Duodenal mucosa (tissue), 2 donors: Measurements from ENCODE around the gene DDC.
A peak's percentile ranks its signal among the peaks of the same experiment; 100 is the strongest.

Experiments used
- H3K27ac ChIP-seq: one replicate; pipeline ENCODE4 v1.7.0; 2013; ENCODE audit warnings: low read depth, low read length
- H3K27me3 ChIP-seq, 2 donors: one replicate each; pipeline ENCODE4 v1.7.0; 2013; ENCODE audit warnings: low read length in 2 of 2, control low read depth in 1 of 2; ENCODE audit not compliant: insufficient read depth in 2 of 2, control insufficient read depth in 1 of 2
- H3K36me3 ChIP-seq, 2 donors: one replicate each; pipeline ENCODE4 v1.7.0; 2013; ENCODE audit warnings: low read length in 2 of 2, control low read depth in 1 of 2; ENCODE audit not compliant: insufficient read depth in 2 of 2, control insufficient read depth in 1 of 2
- H3K4me1 ChIP-seq, 2 donors: one replicate each; pipeline ENCODE4 v1.7.0; 2013; ENCODE audit warnings: low read length in 2 of 2, control low read depth in 1 of 2; ENCODE audit not compliant: insufficient read depth in 2 of 2, control insufficient read depth in 1 of 2
- H3K4me3 ChIP-seq, 2 donors: one replicate each; pipeline ENCODE4 v1.7.0; 2013; ENCODE audit warnings: low read length in 2 of 2, low read depth in 1 of 2
- H3K9ac ChIP-seq, 2 donors: one replicate each; pipeline ENCODE4 v1.7.0; 2013; ENCODE audit warnings: low read length in 2 of 2, low read depth in 1 of 2
- H3K9me3 ChIP-seq, 2 donors: one replicate each; pipeline ENCODE4 v1.7.0; 2013; ENCODE audit warnings: low read length in 2 of 2, control low read depth in 1 of 2; ENCODE audit not compliant: control insufficient read depth in 1 of 2

The DDC gene

DNA sequence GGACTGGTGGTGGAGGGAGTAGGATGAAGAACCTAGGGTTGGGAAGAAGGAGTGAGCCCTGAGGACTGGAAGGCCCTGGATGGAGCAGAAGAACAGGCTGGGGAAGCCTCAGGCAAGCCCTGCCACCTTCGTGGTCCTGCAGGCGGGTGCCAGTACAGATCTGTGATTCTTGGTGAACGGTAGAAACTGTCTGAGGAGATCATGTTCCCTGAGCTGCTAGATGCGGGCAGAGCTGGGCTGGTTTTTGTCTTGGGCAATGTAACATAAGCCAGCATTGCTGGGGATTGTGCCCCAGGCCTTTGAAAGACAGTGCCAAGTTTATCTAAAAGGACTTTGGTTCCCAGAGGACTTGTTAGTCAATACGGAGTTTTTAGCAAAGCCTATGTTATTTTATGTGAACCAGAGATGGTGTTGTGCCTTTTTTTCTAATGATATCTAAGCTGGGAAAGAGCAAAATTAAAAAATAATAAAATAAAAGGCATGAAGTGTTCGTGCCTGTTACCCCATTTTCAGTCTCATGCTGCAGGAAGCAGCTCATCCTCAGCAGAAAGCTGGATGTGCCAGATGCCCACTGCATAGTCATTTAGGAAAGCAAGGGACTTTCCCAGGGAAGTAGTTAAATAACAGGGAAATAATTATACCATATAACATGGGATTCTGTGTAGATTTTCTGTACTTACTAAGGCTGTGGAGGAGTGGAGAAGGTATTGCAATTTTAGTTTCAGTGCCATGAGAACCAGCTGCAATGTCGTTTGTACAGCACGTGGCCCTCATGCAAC lies 90.6 kb downstream of the DDC start:
- peaks cover 7 to 34% of the 10 kb centered on the region in 2 donors for H3K36me3 ChIP-seq
- H3K27ac ChIP-seq, result no peak overlapping the region

GRCh38 chr7:50473531-50473930 lies 91.7 kb downstream of the DDC start:
- Histone ChIP-seq H3K4me1 (no peaks in the 10 kb centered on the region), H3K9me3 (no peaks in the 10 kb centered on the region), H3K27ac (no peak overlapping the region), H3K27me3 (no peaks in the 10 kb centered on the region), H3K36me3 (peaks cover 0 to 27% of the 10 kb centered on the region in 2 donors), H3K9ac (no peak overlapping the region), H3K4me3 (no peak overlapping the region)

More for the DNA sequence above, 90.6 kb downstream of the DDC start:
- Histone ChIP-seq H3K4me1 (no peaks in the 10 kb centered on the region), H3K27me3 (no peaks in the 10 kb centered on the region), H3K9ac (no peak overlapping the region), H3K9me3 (no peaks in the 10 kb centered on the region), H3K4me3 (no peak overlapping the region)

- H3K4me1 ChIP-seq, result no peaks in the 10 kb centered on the region
- H3K4me3 ChIP-seq, result no peak overlapping the region
- peaks cover 0 to 25% of the 10 kb centered on the region in 2 donors for H3K36me3 ChIP-seq
- no peak overlapping the region for H3K27ac ChIP-seq
- H3K9me3 ChIP-seq, result no peaks in the 10 kb centered on the region
- H3K9ac ChIP-seq, result no peak overlapping the region
- H3K27me3 ChIP-seq, result no peaks in the 10 kb centered on the region
Observed at GRCh38 chr7:50472427-50472826, 92.8 kb downstream of the DDC start.

DNA sequence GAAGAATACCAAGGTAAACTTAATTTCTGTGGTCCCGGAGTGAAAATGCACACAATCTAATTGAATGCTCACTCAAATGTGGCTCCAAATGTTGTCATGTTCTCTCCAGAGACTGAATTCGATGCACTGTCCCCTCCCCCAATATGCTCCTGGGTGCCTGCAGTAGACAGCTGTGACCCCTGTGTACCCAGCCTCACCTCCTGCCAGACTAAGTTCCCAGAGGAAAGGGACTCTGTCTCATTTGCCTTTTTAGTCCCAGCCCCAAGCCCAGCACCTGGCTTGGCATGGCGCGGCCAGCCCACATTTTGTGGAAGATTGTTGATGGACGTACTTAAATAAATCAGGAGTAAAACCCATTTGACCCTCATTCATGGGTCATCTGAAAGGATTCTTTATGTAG lies 93.2 kb downstream of the DDC start:
- Histone ChIP-seq H3K9ac (no peak overlapping the region), H3K36me3 (peaks cover 0 to 25% of the 10 kb centered on the region in 2 donors), H3K27ac (no peak overlapping the region), H3K4me3 (no peak overlapping the region), H3K27me3 (no peaks in the 10 kb centered on the region), H3K9me3 (no peaks in the 10 kb centered on the region), H3K4me1 (no peaks in the 10 kb centered on the region)

DNA sequence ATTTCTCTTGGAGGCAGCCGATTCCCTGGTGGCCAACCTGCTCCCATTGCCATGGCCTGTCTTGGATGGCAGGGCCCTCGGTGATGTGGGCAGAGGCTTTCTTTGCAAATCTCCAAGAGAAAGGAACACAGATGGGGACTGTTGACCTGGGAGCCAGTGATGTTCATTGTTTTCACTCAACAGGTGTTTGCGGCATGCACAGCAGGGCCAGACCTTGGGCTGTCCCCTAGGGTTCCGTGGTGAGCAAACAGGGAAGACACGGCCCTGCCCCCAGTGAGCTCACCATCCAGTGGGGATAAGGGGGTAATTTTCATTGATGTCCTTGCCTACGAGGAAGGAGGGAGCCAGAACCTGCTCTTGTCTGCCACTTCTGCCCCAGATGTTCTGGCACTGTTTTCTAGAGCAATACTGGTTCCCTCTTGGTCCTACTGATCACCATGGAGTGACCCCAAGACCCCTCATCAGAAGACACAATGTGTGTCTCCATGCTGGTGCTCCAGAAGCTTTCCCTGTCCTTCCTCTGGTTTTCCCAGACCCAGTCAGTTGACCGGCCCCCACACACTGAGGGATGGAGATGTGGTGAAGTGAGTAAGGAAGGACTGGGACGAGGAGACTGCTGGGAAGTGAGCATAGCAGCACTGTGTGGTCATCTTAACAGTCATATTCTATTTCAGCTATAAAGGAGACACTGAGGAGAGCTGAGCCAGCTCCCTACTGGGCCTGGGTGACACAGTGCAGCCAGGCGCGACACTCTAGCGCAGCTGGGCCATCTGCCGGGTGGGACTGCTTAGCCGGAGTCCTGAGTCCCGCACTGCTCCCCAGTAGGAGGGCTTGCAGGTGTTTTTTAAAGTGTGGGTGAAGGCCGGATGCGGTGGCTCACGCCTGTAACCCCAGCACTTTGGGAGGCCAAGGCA lies 94.7 kb downstream of the DDC start:
- no peaks in the 10 kb centered on the region for H3K4me1 ChIP-seq
- H3K9me3 ChIP-seq, result no peaks in the 10 kb centered on the region
- H3K4me3 ChIP-seq, result no peak overlapping the region
- H3K9ac ChIP-seq, result no peak overlapping the region
- no peak overlapping the region for H3K27ac ChIP-seq
- H3K27me3 ChIP-seq, result no peaks in the 10 kb centered on the region
- H3K36me3 ChIP-seq, result peaks cover 0 to 31% of the 10 kb centered on the region in 2 donors

DNA sequence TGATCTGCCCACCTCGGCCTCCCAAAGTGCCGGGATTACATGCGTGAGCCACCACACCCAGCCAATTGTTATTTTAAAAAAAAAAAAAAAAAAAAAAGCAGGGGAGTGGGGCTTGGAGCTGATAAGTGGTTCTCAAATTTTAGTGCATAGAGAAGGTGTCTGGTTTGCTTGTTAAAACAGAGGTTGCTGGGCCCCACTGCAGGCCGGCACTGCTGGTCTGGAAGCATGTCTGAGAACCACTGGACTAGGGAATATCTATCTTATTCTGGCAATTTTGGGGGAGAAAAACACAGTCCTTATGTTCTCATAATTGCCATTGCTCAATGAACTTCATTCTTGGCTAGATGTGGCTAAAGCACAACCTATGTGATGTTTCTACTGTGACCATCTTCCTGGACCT lies 96.0 kb downstream of the DDC start:
- Histone ChIP-seq H3K4me3 (no peak overlapping the region), H3K27me3 (no peaks in the 10 kb centered on the region), H3K27ac (no peak overlapping the region), H3K4me1 (no peaks in the 10 kb centered on the region), H3K36me3 (peaks cover 7 to 40% of the 10 kb centered on the region in 2 donors), H3K9ac (no peak overlapping the region), H3K9me3 (no peaks in the 10 kb centered on the region)

- H3K27me3 ChIP-seq, result no peaks in the 10 kb centered on the region
- H3K9me3 ChIP-seq, result no peaks in the 10 kb centered on the region
- no peak overlapping the region for H3K27ac ChIP-seq
- no peaks in the 10 kb centered on the region for H3K4me1 ChIP-seq
- no peak overlapping the region for H3K9ac ChIP-seq
- H3K36me3 ChIP-seq, result peaks cover 12 to 39% of the 10 kb centered on the region in 2 donors
- peak overlapping the region in 1 of 2 donors; percentile 18 for H3K4me3 ChIP-seq
Observed at GRCh38 chr7:50467817-50468610, 97.2 kb downstream of the DDC start.

DNA sequence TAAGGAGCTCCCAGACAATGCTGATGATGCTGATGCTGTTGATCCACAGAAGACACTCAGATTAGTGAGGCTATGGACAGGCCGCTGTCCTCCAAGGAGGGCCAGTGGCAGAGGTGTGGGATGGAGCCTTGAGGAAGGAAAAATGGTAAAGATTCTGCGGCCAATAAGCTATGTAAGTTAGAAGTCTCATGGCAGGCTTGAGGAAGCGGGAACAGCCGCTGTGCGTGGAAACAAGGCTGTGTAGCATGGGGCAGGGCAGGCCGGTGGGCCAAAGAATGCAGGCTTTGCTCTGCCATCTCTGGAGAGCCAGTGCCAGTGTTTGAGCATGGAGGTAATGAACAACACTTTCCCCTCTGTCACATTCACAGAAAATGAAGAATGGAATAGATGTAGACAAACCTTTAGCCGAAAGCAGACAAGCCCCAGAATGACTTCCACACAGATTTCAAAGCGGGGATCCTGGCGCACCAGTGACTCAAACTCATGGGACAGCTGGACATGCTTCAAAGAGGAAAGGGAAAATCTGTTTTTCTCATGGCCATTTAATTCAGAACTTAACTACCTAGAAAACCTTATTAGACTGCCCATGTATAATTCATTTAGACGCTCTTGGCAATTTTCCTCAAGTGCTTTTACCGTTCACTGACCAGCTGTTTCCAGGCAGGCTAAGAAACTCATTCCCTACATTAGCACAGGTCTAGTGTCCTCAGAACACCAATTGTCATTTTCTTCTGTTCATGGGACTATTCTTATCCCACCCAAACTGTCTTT lies 98.2 kb downstream of the DDC start:
- no peaks in the 10 kb centered on the region for H3K27me3 ChIP-seq
- H3K4me3 ChIP-seq, result no peak overlapping the region
- H3K9ac ChIP-seq, result no peak overlapping the region
- H3K27ac ChIP-seq, result no peak overlapping the region
- H3K4me1 ChIP-seq, result no peaks in the 10 kb centered on the region
- H3K36me3 ChIP-seq, result peaks cover 13 to 37% of the 10 kb centered on the region in 2 donors
- H3K9me3 ChIP-seq, result no peaks in the 10 kb centered on the region

GRCh38 chr7:50463035-50463434 lies 102.2 kb downstream of the DDC start:
- Histone ChIP-seq H3K36me3 (peaks cover 13 to 40% of the 10 kb centered on the region in 2 donors), H3K9ac (no peak overlapping the region), H3K9me3 (no peaks in the 10 kb centered on the region), H3K4me3 (no peak overlapping the region), H3K27ac (no peak overlapping the region), H3K4me1 (no peaks in the 10 kb centered on the region), H3K27me3 (no peaks in the 10 kb centered on the region)
